Activated CD8-positive, alpha-beta memory T cell treated with anti-CD3 and anti-CD28 coated beads for 48 hours (primary cell): ENCODE data around the gene GHITM.
"Not testable (repeated sequence)": the region's sequence is repeated elsewhere in the genome, so short reads cannot be mapped to it uniquely, and the experiment has no call there.

Experiments
- DNase-seq, 3 experiments: peaks; one replicate each; pipeline ENCODE4 v3.0.0-alpha.2; 2020; ENCODE audit warnings: low read depth in 2 of 3, low spot score in 2 of 3

GHITM gene

GRCh38 chr10:84147347-84147746 lies 8.0 kb downstream of the GHITM start:
- DNase-seq: no peak

- DNase-seq: not testable (repeated sequence)
These were observed 8.8 kb downstream of the GHITM start for GRCh38 chr10:84148006-84148597.

- DNase-seq: no peak
These were observed 10.5 kb downstream of the GHITM start for GRCh38 chr10:84149854-84150253.

- no peak for DNase-seq
These were observed 13.5 kb downstream of the GHITM start for GRCh38 chr10:84152769-84153168.

- DNase-seq: no peak
These were observed 16.2 kb downstream of the GHITM start for GRCh38 chr10:84155521-84155920.

GRCh38 chr10:84156009-84156408 lies 16.7 kb downstream of the GHITM start:
- DNase-seq: no peak

- no peak for DNase-seq
These were observed 17.5 kb downstream of the GHITM start for GRCh38 chr10:84156768-84157167.

- no peak for DNase-seq
These were observed 18.8 kb downstream of the GHITM start for GRCh38 chr10:84158061-84158460.

- no peak for DNase-seq
These were observed 19.2 kb downstream of the GHITM start for GRCh38 chr10:84158550-84158949.

GRCh38 chr10:84159076-84159685 lies 19.9 kb downstream of the GHITM start:
- DNase-seq: no peak

- DNase-seq: no peak
These were observed 21.5 kb downstream of the GHITM start for GRCh38 chr10:84160663-84161362.

GRCh38 chr10:84163996-84164395 lies 24.7 kb downstream of the GHITM start:
- no peak for DNase-seq

- DNase-seq: no peak
These were observed 25.1 kb downstream of the GHITM start for GRCh38 chr10:84164442-84164841.

GRCh38 chr10:84166620-84167288 lies 27.4 kb downstream of the GHITM start:
- no peak for DNase-seq

- not testable (repeated sequence) for DNase-seq
These were observed 28.0 kb downstream of the GHITM start for GRCh38 chr10:84167289-84167653.

GRCh38 chr10:84168382-84168781 lies 29.1 kb downstream of the GHITM start:
- not testable (repeated sequence) for DNase-seq

GRCh38 chr10:84171237-84171636 lies 31.9 kb downstream of the GHITM start:
- DNase-seq: not testable (repeated sequence)

GRCh38 chr10:84171700-84172466 lies 32.6 kb downstream of the GHITM start:
- DNase-seq: not testable (repeated sequence)

GRCh38 chr10:84172467-84173356 lies 33.4 kb downstream of the GHITM start:
- DNase-seq: no peak

GRCh38 chr10:84173501-84173929 lies 34.2 kb downstream of the GHITM start, which contains the start of gene GPR15LG:
Gene GPR15LG, plus strand, starts transcription at chr10:84173801. Its CDS starts 51 bp downstream, at chr10:84173852.
- no peak for DNase-seq
